Endothelial cell of umbilical vein (primary cell): ENCODE measurements around the gene GLP2R. TPM values are rescaled to one million over a fixed set of nuclear protein-coding genes. Genes with fewer than 3 reads are reported as not detected.

ENCODE experiments used
- BruUV-seq: library from RNA; stranded (reverse); fragments of 400-500 nt; replicated peaks from 2 replicates; lab custom pipeline; 2021; lab: Mats Ljungman, UMichigan
- CTCF ChIA-PET: fragments of 300-600, 350-600 bp; sonication (Branson Sonifier 250); formaldehyde crosslinking; loops from one replicate; lab custom pipeline; 2021; ENCODE audit warnings: antibody characterized with exemption, inconsistent platforms; lab: Charles Lee
- POLR2A ChIA-PET: fragments of 300-600, 350-600 bp; sonication (Branson Sonifier 250); formaldehyde crosslinking; loops from one replicate; lab custom pipeline; 2021; ENCODE audit warnings: antibody characterized with exemption, inconsistent platforms; lab: Charles Lee
- DNase-seq: peaks from one replicate; pipeline ENCODE4 v3.0.0-alpha.2; 2011; ENCODE audit warnings: low read depth, low spot score
- FAIRE-seq: peaks from 2 replicates; lab custom pipeline; 2011; peaks lifted over from hg19 to GRCh38; lab: Jason Lieb, UNC
- H2AFZ ChIP-seq: 2 replicates; pipeline ENCODE4 v1.6.0; 2012; ENCODE audit warnings: low read depth, low read length, control low read depth, inconsistent platforms
- H3K27ac ChIP-seq: 2 replicates; pipeline ENCODE4 v1.5.1; 2011; ENCODE audit warnings: low read depth, mild to moderate bottlenecking, control low read depth, low read length, moderate library complexity; ENCODE audit not compliant: insufficient read depth
- H3K27me3 ChIP-seq, 2 experiments: 2 replicates each; pipeline versions ENCODE4 v1.6.0 to v1.6.1; 2011; ENCODE audit warnings: low read length in 2 of 2, mixed read lengths in 1 of 2; ENCODE audit not compliant: control insufficient read depth in 2 of 2, insufficient read depth in 2 of 2
- H3K36me3 ChIP-seq, 2 experiments: 2 replicates in 1 of 2; 3 replicates in 1 of 2; pipeline ENCODE4 v1.5.1; 2011; ENCODE audit warnings: low read length in 2 of 2, mild to moderate bottlenecking in 1 of 2, moderate library complexity in 1 of 2; ENCODE audit not compliant: control insufficient read depth in 2 of 2, insufficient read depth in 2 of 2; ENCODE audit errors: extremely low read depth in 1 of 2
- H3K4me1 ChIP-seq: 3 replicates; pipeline ENCODE4 v1.5.1; 2011; ENCODE audit warnings: mild to moderate bottlenecking, low read length; ENCODE audit not compliant: control insufficient read depth, insufficient read depth; ENCODE audit errors: extremely low read depth
- H3K4me2 ChIP-seq: 2 replicates; pipeline ENCODE4 v1.6.1; 2011; ENCODE audit warnings: low read length, control low read depth, mixed read lengths; ENCODE audit not compliant: insufficient read depth
- H3K4me3 ChIP-seq, 3 experiments: fragments of 200-600 bp in 1 of 3; sonication (generic), shearing (Covaris generic) in 1 of 3; replicated peaks in 1 of 3; 2 replicates each; pipeline ENCODE4 v1.5.1; 2011 to 2016; ENCODE audit warnings: control low read depth in 3 of 3, low read length in 3 of 3, mild to moderate bottlenecking in 2 of 3, inconsistent platforms in 1 of 3, low read depth in 1 of 3, moderate library complexity in 1 of 3; ENCODE audit not compliant: insufficient read depth in 1 of 3
- H3K79me2 ChIP-seq: 2 replicates; pipeline ENCODE4 v1.6.0; 2012; ENCODE audit warnings: low read length, inconsistent platforms; ENCODE audit not compliant: control insufficient read depth, insufficient read depth
- H3K9ac ChIP-seq: replicated peaks from 2 replicates; pipeline ENCODE3; 2011; ENCODE audit warnings: low read length, control low read depth; ENCODE audit not compliant: insufficient read depth; ENCODE audit errors: extremely low read depth
- H3K9me1 ChIP-seq: replicated peaks from 3 replicates; pipeline ENCODE4 v1.6.0; 2011; ENCODE audit warnings: mild to moderate bottlenecking, low read length; ENCODE audit not compliant: control insufficient read depth, insufficient read depth; ENCODE audit errors: extremely low read depth
- H3K9me3 ChIP-seq: replicated peaks from 2 replicates; pipeline ENCODE4 v1.5.1; 2012; ENCODE audit warnings: low read length, inconsistent platforms; ENCODE audit not compliant: control insufficient read depth, insufficient read depth
- H4K20me1 ChIP-seq: replicated peaks from 2 replicates; pipeline ENCODE3; 2011; ENCODE audit warnings: mild to moderate bottlenecking, low read length; ENCODE audit not compliant: control insufficient read depth, insufficient read depth; ENCODE audit errors: extremely low read depth
- EZH2 ChIP-seq: IDR thresholded peaks from 2 replicates; pipeline ENCODE4 v1.6.1; 2012; ENCODE audit warnings: borderline replicate concordance, low read depth, mild to moderate bottlenecking, moderate library complexity, low read length, inconsistent platforms; ENCODE audit not compliant: severe bottlenecking
- FOS ChIP-seq: IDR thresholded peaks from 2 replicates; pipeline ENCODE4 v1.6.1; 2011; ENCODE audit warnings: mild to moderate bottlenecking, low read length, moderate library complexity, borderline replicate concordance; ENCODE audit not compliant: insufficient read depth
- GATA2 ChIP-seq: IDR thresholded peaks from 2 replicates; pipeline ENCODE4 v1.7.0; 2011; ENCODE audit warnings: low read depth, mild to moderate bottlenecking, moderate library complexity, mixed read lengths, low read length; ENCODE audit not compliant: insufficient read length, insufficient read depth
- JUN ChIP-seq: IDR thresholded peaks from 2 replicates; pipeline ENCODE4 v1.6.1; 2011; ENCODE audit warnings: borderline replicate concordance, low read depth; ENCODE audit not compliant: insufficient read length, insufficient read depth
- MYC ChIP-seq: IDR thresholded peaks from one replicate; pipeline ENCODE4 v1.6.1; 2011; ENCODE audit warnings: mild to moderate bottlenecking, low read depth, low read length
- POLR2A ChIP-seq: IDR thresholded peaks from 2 replicates; pipeline ENCODE4 v1.6.1; 2012; ENCODE audit warnings: low read depth, mild to moderate bottlenecking, control low read depth, low read length
- POLR2AphosphoS5 ChIP-seq: IDR thresholded peaks from 2 replicates; pipeline ENCODE4 v1.6.1; 2012; ENCODE audit warnings: low read depth, mild to moderate bottlenecking, control low read depth, low read length, moderate library complexity; ENCODE audit not compliant: insufficient read depth
- dilution Hi-C: fragments of 300-500 bp; cut with MboI; formaldehyde crosslinking; loops from one replicate; pipeline ENCODE4 v1.15.0; 2019; ENCODE audit warnings: low sequenced_read_pairs; ENCODE audit not compliant: extremely low pct_ligation_motif_present
- intact Hi-C: fragments of 100-400 bp; cut with micrococcal nuclease; formaldehyde crosslinking; loops from one replicate; pipeline ENCODE4 v1.10.0; 2022
- polyA plus RNA-seq, 4 experiments: library from polyadenylated mRNA; depleted of rRNA in 3 of 4; stranded (reverse) in 3 of 4; unstranded in 1 of 4; fragments of >200 nt; gene quantifications; 2 replicates each; pipeline versions ENCODE4 v1.2.1 to v1.2.3, GENCODE V29; 2011 to 2012; ENCODE audit warnings: missing spikeins in 1 of 4
- total RNA-seq: library from RNA; stranded (reverse); gene quantifications from 2 replicates; pipeline ENCODE4 v1.2.3, GENCODE V29; 2021
- TF ChIP-seq, protein P1 (sequence below), 2 donors: IDR thresholded peaks; 1 replicate in 1 of 2; 2 replicates in 1 of 2; pipeline ENCODE4 v1.5.1; 2011; ENCODE audit warnings: low read length in 2 of 2, mild to moderate bottlenecking in 2 of 2, moderate library complexity in 2 of 2, control low read depth in 1 of 2, inconsistent platforms in 1 of 2, low read depth in 1 of 2; ENCODE audit not compliant: insufficient read depth in 1 of 2; ENCODE audit errors: extremely low read depth in 1 of 2
- TF ChIP-seq, protein P2 (sequence below): IDR thresholded peaks from 2 replicates; pipeline ENCODE4 v1.6.1; 2011; ENCODE audit not compliant: insufficient read depth, insufficient read length

The GLP2R gene
- total and polyA plus RNA-seq, 2 donors (not counting 3 experiments of a cell fraction or from before 2014, with no cell fraction given) = not detected

DNA sequence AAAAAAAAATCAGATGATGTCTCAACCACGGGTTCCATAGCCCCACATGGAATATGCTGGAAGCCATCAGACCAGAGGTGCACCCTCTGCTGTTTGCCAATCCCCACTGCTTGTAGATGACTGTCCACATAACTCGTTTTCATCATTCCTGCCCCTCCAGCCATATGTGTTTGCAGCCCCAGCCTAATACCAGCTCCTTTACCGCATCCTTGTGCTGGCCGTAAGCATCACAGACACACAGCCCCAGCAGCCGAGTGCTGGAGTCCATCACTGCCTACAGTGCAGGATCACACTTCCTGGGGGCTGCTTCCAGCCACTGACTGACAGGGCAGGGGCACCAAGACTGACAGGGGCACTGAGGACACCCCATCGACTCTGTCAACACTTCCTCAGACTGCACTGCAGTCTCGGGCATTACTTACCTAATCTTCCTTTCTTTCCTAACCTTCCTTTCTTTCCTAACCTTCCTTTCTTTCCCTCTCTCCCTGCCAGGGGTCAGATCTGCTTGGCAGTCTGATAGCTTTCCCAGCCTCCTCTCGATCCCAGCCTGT is 74.4 kb downstream of the GLP2R start:
- Histone ChIP-seq H3K4me3 (no peak overlapping the region), H3K36me3 (no peaks in the 10 kb centered on the region), H3K9ac (no peak overlapping the region), H3K27me3 (no peaks in the 10 kb centered on the region), H3K9me1 (no peaks in the 10 kb centered on the region), H4K20me1 (no peaks in the 10 kb centered on the region), H2AFZ (no peak overlapping the region), H3K4me2 (no peak overlapping the region), H3K4me1 (no peaks in the 10 kb centered on the region), H3K79me2 (no peaks in the 10 kb centered on the region), H3K9me3 (peaks cover 11% of the 10 kb centered on the region), H3K27ac (no peak overlapping the region)
- no TSS peak for BruUV-seq
- dilution Hi-C loops = no loop called here
- POLR2A ChIA-PET = no interaction called here
- CTCF ChIA-PET = no interaction called here
- DNase-seq = no peak
- intact Hi-C loops = no loop called here
- FAIRE-seq = no peak
- TF ChIP-seq, protein P1, sequence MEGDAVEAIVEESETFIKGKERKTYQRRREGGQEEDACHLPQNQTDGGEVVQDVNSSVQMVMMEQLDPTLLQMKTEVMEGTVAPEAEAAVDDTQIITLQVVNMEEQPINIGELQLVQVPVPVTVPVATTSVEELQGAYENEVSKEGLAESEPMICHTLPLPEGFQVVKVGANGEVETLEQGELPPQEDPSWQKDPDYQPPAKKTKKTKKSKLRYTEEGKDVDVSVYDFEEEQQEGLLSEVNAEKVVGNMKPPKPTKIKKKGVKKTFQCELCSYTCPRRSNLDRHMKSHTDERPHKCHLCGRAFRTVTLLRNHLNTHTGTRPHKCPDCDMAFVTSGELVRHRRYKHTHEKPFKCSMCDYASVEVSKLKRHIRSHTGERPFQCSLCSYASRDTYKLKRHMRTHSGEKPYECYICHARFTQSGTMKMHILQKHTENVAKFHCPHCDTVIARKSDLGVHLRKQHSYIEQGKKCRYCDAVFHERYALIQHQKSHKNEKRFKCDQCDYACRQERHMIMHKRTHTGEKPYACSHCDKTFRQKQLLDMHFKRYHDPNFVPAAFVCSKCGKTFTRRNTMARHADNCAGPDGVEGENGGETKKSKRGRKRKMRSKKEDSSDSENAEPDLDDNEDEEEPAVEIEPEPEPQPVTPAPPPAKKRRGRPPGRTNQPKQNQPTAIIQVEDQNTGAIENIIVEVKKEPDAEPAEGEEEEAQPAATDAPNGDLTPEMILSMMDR (IDR thresholded peaks at IDR 0.05; ENCODE audit: extremely low read depth in 1 of 2, insufficient read depth in 1 of 2, low read depth in 1 of 2, low read length in 2 of 2) = no peak
- no peak for TF ChIP-seq POLR2A
- no peak for TF ChIP-seq POLR2AphosphoS5
- no peak for TF ChIP-seq JUN
- TF ChIP-seq GATA2 = no peak
- no peak for TF ChIP-seq EZH2
- TF ChIP-seq, protein P2, sequence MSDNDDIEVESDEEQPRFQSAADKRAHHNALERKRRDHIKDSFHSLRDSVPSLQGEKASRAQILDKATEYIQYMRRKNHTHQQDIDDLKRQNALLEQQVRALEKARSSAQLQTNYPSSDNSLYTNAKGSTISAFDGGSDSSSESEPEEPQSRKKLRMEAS = no peak
- no peak for TF ChIP-seq FOS
- TF ChIP-seq MYC = no peak
